GM12878 (cell line): ENCODE data around the gene ARHGEF37.

Experiments used
- EP300 ChIP-seq, 2 experiments: fragments of 150-350 bp in 1 of 2; IDR thresholded peaks; 2 replicates each; pipeline ENCODE4 v1.6.1; 2011 to 2012; ENCODE audit warnings: low read depth in 2 of 2, low read length in 2 of 2, borderline replicate concordance in 1 of 2, improper control_type of control experiment in 1 of 2, inconsistent platforms in 1 of 2; ENCODE audit not compliant: control insufficient read depth in 1 of 2
- IRF3 ChIP-seq: fragments of 450-650 bp; IDR thresholded peaks from 2 replicates; pipeline ENCODE4 v1.6.1; 2014; ENCODE audit warnings: mild to moderate bottlenecking
- RCOR1 ChIP-seq: conservative IDR thresholded peaks from 2 replicates; pipeline ENCODE4 v1.6.1; 2012; ENCODE audit warnings: low read depth, low read length, improper control_type of control experiment
- SIN3A ChIP-seq: IDR thresholded peaks from 2 replicates; pipeline ENCODE4 v1.6.1; 2012; ENCODE audit warnings: low read depth, low read length, improper control_type of control experiment
- SP1 ChIP-seq: IDR thresholded peaks from one replicate; pipeline ENCODE4 v1.6.1; 2011; ENCODE audit warnings: low read depth, low read length
- SREBF2 ChIP-seq: IDR thresholded peaks from 2 replicates; pipeline ENCODE4 v1.6.1; 2012; ENCODE audit warnings: mild to moderate bottlenecking, low read length
- TARDBP ChIP-seq: IDR thresholded peaks from 2 replicates; pipeline ENCODE4 v1.6.1; 2016; ENCODE audit warnings: borderline replicate concordance
- ZNF24 ChIP-seq: fragments of 450-650 bp; IDR thresholded peaks from 2 replicates; pipeline ENCODE4 v1.6.1; 2017; ENCODE audit warnings: antibody characterized with exemption, mild to moderate bottlenecking
- TF ChIP-seq, protein P1 (sequence below), 3 experiments: IDR thresholded peaks in 2 of 3; conservative IDR thresholded peaks in 1 of 3; 2 replicates each; pipeline ENCODE4 v1.5.1; 2011; ENCODE audit warnings: low read depth in 3 of 3, low read length in 3 of 3, mild to moderate bottlenecking in 3 of 3, control low read depth in 2 of 3, moderate library complexity in 2 of 3, inconsistent platforms in 1 of 3, mixed read lengths in 1 of 3; ENCODE audit not compliant: control insufficient read depth in 2 of 3, insufficient read depth in 1 of 3; ENCODE audit errors: extremely low read depth in 1 of 3

GRCh38 chr5:149572170-149572569 is 9.1 kb upstream of the ARHGEF37 start:
- TF ChIP-seq, protein P1, sequence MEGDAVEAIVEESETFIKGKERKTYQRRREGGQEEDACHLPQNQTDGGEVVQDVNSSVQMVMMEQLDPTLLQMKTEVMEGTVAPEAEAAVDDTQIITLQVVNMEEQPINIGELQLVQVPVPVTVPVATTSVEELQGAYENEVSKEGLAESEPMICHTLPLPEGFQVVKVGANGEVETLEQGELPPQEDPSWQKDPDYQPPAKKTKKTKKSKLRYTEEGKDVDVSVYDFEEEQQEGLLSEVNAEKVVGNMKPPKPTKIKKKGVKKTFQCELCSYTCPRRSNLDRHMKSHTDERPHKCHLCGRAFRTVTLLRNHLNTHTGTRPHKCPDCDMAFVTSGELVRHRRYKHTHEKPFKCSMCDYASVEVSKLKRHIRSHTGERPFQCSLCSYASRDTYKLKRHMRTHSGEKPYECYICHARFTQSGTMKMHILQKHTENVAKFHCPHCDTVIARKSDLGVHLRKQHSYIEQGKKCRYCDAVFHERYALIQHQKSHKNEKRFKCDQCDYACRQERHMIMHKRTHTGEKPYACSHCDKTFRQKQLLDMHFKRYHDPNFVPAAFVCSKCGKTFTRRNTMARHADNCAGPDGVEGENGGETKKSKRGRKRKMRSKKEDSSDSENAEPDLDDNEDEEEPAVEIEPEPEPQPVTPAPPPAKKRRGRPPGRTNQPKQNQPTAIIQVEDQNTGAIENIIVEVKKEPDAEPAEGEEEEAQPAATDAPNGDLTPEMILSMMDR (IDR thresholded peaks at IDR 0.05 in 2 of 3, conservative IDR thresholded peaks at IDR 0.05 in 1 of 3; ENCODE audit: control insufficient read depth in 2 of 3, extremely low read depth in 1 of 3, insufficient read depth in 1 of 3, low read depth in 3 of 3, low read length in 3 of 3): no peak
- TF ChIP-seq SIN3A (no peak), ZNF24 (no peak), IRF3 (no peak), EP300 (IDR thresholded peaks at IDR 0.05; ENCODE audit: borderline replicate concordance in 1 of 2, control insufficient read depth in 1 of 2, low read depth in 2 of 2, low read length in 2 of 2) (no peak), SREBF2 (no peak), TARDBP (no peak), SP1 (no peak), RCOR1 (no peak)
